Inferior parietal cortex (tissue), 1 donor: Measurements from ENCODE around the gene JAKMIP2.
"Not testable (repeated sequence)": the region's sequence is repeated elsewhere in the genome, so short reads cannot be mapped to it uniquely, and the experiment has no call there.

Experiments used
- DNase-seq: peaks from one replicate; pipeline ENCODE4 v3.0.0-alpha.2; 2016; ENCODE audit errors: extremely low spot score

Gene JAKMIP2

DNA sequence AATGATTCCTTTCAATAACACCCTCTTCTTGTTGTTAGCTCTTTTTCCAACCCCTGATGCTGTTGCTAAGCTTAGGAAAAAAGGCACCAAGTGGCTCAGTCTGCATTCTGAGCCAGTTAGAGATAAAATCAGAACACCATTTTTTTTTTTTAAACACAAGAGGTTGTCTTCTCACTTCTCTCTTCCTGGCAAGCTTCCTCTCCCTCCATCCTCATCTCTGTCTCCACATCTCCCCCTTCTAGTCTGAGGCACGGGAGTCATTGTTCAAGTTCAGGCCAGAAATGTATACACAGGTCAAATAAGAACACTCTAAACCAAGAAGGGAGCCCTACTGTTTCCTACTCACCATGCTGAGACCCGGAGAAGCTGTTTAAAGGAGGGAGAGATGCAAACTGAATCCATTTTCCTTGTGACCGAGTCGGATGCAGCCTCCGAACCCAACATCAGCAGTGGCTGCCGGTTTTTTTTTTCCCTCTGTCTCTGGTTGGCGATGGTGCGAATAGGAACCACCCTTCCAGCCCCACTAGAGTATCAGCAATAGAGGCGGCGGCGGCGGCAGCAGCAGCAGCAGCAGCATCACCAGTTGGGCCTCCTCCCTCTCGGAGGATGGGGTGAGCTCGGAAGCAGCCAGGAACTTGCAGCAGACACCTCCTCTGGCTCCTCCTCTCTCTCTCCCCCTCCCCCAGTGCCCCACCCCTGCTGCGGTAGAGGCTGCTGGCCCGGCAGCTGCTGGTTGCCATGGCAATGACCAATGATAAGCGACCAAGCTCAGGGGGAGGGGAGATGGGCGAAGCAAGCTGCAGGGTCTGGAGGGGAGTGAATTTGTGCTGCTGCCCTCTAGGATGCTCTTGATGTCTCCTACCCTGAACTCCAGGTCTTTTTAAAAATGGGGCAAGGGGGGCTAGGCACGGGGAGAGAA, at the start of gene JAKMIP2:
JAKMIP2 (minus strand) TSS at position 619 of the 919 bp plus-strand sequence. CDS start 110,922 bp downstream, outside the sequence.
- peak; percentile 91 for DNase-seq

DNA sequence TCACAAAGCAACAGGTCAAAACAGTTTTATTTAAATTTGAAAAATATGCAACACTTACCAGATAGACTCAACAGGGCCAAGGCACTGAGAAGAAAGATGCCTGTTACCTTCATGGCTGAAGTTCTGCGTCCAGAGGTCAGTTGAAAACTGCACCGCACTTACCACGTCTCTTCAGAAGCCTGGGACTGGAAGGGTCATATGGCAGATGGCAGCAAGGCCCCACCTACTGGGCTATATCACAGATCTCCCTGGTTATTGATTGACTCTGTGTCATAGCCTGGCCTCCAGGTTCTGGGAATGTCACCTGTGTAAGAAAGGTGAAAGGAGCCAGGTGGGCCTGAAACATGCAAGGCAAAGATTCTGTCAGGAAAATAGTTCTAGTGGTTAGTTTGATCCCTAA, 48.9 kb upstream of the JAKMIP2 start, which contains the start of gene SPINK1:
SPINK1 (minus strand) TSS at position 207 of the 400 bp plus-strand sequence; CDS start at position 113, 94 bp downstream.
- no peak for DNase-seq

- DNase-seq: no peak
Observed at GRCh38 chr5:147830035-147830434, 47.5 kb upstream of the JAKMIP2 start.

GRCh38 chr5:147827017-147827416, 44.5 kb upstream of the JAKMIP2 start:
- not testable (repeated sequence) for DNase-seq

GRCh38 chr5:147826361-147826760, 43.8 kb upstream of the JAKMIP2 start:
- no peak for DNase-seq

DNA sequence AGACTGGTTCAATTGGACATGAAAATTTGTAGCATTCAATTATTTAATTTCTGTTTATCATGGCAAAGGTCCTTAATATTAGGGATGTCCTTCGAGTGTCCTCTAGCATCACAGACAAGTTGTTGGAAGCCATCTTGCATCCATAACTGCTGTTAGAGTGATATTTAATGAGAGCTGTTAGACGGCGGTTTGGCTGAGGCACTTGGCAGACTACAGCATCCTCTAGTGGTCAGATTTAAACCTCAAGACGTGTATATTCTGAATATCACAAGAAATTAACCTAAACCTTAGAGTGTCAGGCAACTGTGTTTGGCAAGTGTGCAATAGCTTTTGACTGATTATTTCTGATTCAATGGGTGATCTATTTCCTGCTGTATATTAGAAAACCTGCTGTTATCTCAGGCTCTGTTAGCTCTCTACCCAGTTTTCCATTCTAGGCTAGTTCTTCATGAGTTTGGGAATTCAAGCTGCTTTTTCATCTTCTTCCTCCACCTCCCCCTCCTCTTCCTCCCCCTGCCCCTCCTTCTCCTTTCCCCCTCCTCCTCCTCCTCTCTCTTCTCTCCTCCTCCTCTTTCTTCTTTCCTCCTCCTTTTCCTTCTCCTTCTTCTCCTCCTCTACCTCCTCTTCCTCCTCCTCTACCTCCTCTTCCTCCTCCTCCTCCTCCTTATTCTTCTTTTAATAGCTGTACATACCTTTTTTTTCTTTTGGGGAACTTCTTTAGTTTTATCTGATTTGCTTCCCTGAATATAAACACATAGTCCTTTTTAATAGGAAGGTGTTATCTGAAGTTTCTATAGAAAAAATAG, 40.4 kb upstream of the JAKMIP2 start:
- DNase-seq: peak; percentile 88

- not testable (repeated sequence) for DNase-seq
Observed at GRCh38 chr5:147822222-147822621, 39.7 kb upstream of the JAKMIP2 start.

DNA sequence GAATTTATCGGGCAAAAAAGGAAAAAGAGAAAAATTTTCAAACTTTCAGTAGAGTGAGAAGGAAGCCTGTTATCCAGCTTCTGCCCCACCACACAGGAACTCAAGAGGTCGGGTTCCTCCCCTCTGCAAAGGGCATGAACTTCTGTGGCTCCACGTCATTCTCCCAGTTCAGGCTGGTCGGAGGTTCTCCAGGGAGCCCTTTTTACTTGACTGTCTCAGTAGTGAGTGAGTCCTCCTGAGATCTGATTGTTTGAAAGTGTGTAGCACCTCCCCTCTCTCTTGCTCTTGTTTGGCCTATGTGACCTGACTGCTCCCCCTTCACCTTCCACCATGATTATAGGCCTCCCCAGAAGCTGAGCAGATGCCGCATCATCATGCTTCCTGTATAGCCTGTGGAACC, 39.2 kb upstream of the JAKMIP2 start:
- DNase-seq: no peak

- no peak for DNase-seq
Observed at GRCh38 chr5:147819261-147819770, 36.8 kb upstream of the JAKMIP2 start.

- DNase-seq: no peak
Observed at GRCh38 chr5:147818290-147818689, 35.8 kb upstream of the JAKMIP2 start.

GRCh38 chr5:147813696-147814095, 31.2 kb upstream of the JAKMIP2 start:
- DNase-seq: no peak

- no peak for DNase-seq
Observed at GRCh38 chr5:147809830-147810666, 27.5 kb upstream of the JAKMIP2 start.

DNA sequence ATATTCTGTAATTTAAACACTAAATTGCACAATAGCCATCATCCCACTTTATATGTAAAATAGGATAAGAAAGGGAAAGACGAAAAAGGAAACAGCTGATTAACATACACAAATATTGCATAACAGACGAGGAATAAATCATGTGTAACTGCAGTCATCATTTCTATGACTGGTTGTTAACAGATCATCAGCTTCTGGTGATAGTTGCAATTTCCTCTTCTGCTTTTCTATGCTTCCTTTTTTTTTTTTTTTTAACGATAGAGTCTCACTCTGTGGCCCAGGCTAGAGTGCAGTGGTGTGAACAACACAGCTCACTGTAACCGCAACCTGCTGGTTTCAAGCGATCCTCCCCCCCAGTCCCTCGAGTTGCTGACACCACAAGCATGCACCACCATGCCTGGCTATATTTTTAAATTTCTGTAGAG, 22.5 kb upstream of the JAKMIP2 start:
- no peak for DNase-seq

GRCh38 chr5:147804334-147804733, 21.8 kb upstream of the JAKMIP2 start:
- no peak for DNase-seq

GRCh38 chr5:147803926-147804325, 21.4 kb upstream of the JAKMIP2 start:
- DNase-seq: no peak

DNA sequence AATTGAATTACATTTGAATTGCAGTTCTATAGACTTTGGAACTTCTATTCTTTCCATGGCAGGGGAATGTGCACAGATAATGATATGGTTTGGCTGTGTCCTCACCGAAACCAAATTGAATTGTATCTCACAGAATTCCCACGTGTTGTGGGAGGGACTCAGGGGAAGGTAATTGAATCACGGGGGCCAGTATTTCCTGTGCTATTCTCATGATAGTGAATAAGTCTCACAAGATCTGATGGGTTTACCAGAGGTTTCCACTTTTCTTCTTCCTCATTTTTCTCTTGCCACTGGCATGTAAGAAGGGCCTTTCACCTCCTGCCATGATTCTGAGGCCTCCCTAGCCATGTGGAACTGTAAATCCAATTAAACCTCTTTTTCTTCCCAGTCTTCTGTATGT, 20.6 kb upstream of the JAKMIP2 start:
- DNase-seq: not testable (repeated sequence)

DNA sequence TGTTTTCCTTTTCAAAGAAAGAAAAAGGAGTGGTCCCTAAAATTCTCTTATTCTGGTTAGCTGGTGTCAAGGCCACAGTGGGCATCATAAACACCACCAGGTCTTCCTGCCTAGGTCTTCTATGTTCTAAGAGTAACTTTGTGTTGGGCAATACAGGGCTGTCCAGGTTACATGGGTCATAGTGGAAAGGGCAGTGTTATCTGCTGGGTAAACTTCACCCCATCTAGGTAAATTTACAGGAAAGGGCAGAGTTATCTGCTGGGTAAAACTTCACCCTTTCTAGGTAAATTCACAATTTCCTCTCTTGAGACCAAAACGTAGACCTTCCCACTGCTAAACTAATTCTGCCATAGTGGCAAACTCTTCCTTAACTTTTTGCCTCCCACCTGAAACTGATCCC, 18.9 kb upstream of the JAKMIP2 start:
- DNase-seq: no peak

DNA sequence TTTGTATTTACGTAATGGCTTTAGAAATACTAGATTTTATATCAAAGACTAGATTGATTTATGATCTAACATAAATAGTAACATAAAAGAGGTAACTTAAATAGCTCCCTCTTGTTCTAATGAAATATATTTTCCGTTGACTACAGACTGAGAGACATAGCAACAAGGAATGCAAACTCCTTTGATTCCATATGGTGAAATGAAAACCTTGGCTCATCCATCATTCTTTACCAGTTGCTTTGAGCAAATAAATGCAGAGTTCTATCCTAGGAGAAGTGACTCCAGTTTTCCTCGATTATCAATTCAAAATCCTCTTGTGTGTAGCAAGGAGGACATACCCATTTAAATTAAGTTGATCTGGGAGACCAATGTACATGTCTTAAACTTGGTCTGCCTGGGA, 18.0 kb upstream of the JAKMIP2 start:
- no peak for DNase-seq

DNA sequence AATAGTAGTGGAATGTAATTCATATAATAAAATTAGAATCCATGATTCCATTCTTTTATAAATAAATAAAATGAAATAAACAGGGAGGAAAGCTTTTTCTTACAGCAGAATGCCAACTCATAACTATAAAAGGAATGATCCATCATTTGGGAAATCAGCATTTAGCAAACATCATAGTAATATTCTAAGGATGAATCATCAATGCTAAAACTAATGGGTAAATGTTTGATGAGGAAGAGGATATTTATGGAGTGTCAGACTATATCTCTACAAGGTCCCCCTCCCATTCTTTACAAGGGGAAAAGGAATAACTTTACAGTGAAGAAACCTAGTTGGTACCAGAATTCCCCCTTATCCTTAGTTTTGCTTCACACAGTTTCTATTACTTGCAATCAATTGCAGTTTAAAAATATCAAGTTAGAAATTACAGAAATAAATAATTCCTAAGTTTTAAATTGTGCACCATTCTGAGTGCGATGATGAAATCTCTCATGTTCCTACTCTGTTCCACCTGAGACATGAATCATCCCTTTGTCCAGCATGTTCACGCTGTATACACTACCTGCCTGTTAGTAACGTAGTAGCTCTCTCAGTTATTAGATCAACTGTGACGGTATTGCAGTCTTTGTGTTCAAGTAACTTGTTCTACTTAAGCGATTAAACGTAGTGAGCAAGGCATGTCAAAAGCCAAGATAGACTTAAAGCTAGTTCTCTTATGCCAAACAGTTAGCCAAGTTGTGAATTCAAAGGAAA, 14.2 kb upstream of the JAKMIP2 start:
- DNase-seq: no peak

DNA sequence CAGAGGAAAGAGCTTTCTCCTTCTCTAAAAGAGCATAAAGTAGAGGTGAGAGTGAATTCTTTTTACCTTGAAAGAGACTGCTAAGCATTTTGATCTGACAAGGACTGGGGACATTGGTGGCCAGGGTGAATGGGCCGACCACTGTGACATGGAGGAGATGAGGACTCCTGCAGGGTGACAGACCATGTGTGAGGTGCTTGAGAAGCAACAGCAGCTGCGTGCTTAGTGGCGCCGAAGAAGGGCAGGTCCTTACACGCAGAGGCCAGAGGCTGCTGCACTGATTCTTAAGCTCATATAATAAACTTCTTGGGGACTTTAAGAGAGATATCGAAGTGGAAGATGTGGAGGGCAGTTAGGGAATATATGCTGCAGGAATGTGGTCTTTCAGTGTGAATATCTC, 8.7 kb upstream of the JAKMIP2 start:
- DNase-seq: no peak

GRCh38 chr5:147789820-147790219, 7.3 kb upstream of the JAKMIP2 start:
- no peak for DNase-seq
